SU-DHL-6 (cell line): ENCODE data around the gene MACROH2A2.
"Not testable (repeated sequence)": the region's sequence is repeated elsewhere in the genome, so short reads cannot be mapped to it uniquely, and the experiment has no call there.

Experiments
- H2AFZ ChIP-seq: fragments of 200-600 bp; sonication (generic); 2 replicates; pipeline ENCODE4 v1.6.1; 2014; ENCODE audit warnings: low read depth, mild to moderate bottlenecking, moderate library complexity, mixed read lengths, antibody characterized with exemption, low read length; ENCODE audit not compliant: severe bottlenecking
- H3F3A ChIP-seq: fragments of 200-600 bp; shearing (Covaris generic); 2 replicates; pipeline ENCODE4 v1.6.0; 2016; ENCODE audit warnings: antibody characterized with exemption, mild to moderate bottlenecking; ENCODE audit not compliant: insufficient read depth
- H3K27ac ChIP-seq: fragments of 200-600 bp; sonication (generic); 2 replicates; pipeline ENCODE4 v1.5.1; 2016; ENCODE audit warnings: low read depth, mild to moderate bottlenecking, low read length, moderate library complexity, mixed read lengths
- H3K27me3 ChIP-seq: fragments of 200-600 bp; sonication (generic), shearing (Covaris generic); 2 replicates; pipeline ENCODE4 v1.6.0; 2014; ENCODE audit warnings: mild to moderate bottlenecking, low read length
- H3K36me3 ChIP-seq: fragments of 200-600 bp; sonication (generic); 2 replicates; pipeline ENCODE4 v1.6.1; 2014; ENCODE audit warnings: mild to moderate bottlenecking, low read length, mixed read lengths
- H3K4me2 ChIP-seq: fragments of 300-600, 200-600 bp; shearing (Covaris generic), sonication (generic); 2 replicates; pipeline ENCODE4 v1.6.0; 2014; ENCODE audit warnings: low read length, low read depth, mild to moderate bottlenecking; ENCODE audit not compliant: poor library complexity, severe bottlenecking
- H3K4me3 ChIP-seq: fragments of 200-600 bp; sonication (generic); 2 replicates; pipeline ENCODE4 v1.5.1; 2014; ENCODE audit warnings: antibody characterized with exemption, low read length, mild to moderate bottlenecking, mixed read lengths; ENCODE audit not compliant: insufficient read depth, poor library complexity, severe bottlenecking
- H3K79me2 ChIP-seq: fragments of 200-600 bp; sonication (generic); 2 replicates; pipeline ENCODE4 v1.6.1; 2014; ENCODE audit warnings: mild to moderate bottlenecking, low read length, moderate library complexity; ENCODE audit not compliant: insufficient read depth
- H3K9ac ChIP-seq: fragments of 200-600 bp; sonication (generic); 2 replicates; pipeline ENCODE4 v1.7.0; 2014; ENCODE audit warnings: mild to moderate bottlenecking, low read length
- H3K9me2 ChIP-seq: fragments of 200-600 bp; sonication (generic); replicated peaks from 2 replicates; pipeline ENCODE4 v1.6.1; 2014; ENCODE audit warnings: low read length; ENCODE audit not compliant: insufficient read depth
- H3K9me3 ChIP-seq: fragments of 200-600 bp; sonication (generic); 2 replicates; pipeline ENCODE4 v1.6.1; 2014; ENCODE audit warnings: low read length, mixed read lengths; ENCODE audit not compliant: insufficient read depth
- H4K20me1 ChIP-seq: fragments of 200-600 bp; sonication (generic); 2 replicates; pipeline ENCODE4 v1.6.1; 2014; ENCODE audit warnings: low read depth, mild to moderate bottlenecking, antibody characterized with exemption, low read length, moderate library complexity, mixed read lengths
- CTCF ChIP-seq: fragments of 200-600 bp; sonication (generic); IDR thresholded peaks from one replicate; pipeline ENCODE4 v1.5.1; 2017; ENCODE audit warnings: antibody characterized with exemption, mild to moderate bottlenecking, low read length, moderate library complexity; ENCODE audit not compliant: insufficient read depth, poor library complexity, severe bottlenecking
- EZH2phosphoT487 ChIP-seq: fragments of 200-600 bp; sonication (generic), shearing (Covaris generic); conservative IDR thresholded peaks from 2 replicates; pipeline ENCODE4 v1.6.1; 2018; ENCODE audit warnings: mild to moderate bottlenecking, antibody characterized with exemption, low read length, moderate library complexity, mixed read lengths

The MACROH2A2 gene

GRCh38 chr10:70096705-70097420 lies 44.2 kb downstream of the MACROH2A2 start:
- Histone ChIP-seq H3K27ac (no peak overlapping the region), H3K27me3 (no peaks in the 10 kb centered on the region), H3K79me2 (no peaks in the 10 kb centered on the region), H3K9me2 (no peaks in the 10 kb centered on the region), H3K9ac (no peak overlapping the region), H3F3A (no peaks in the 10 kb centered on the region), H3K9me3 (no peaks in the 10 kb centered on the region), H4K20me1 (no peaks in the 10 kb centered on the region), H3K36me3 (no peaks in the 10 kb centered on the region), H3K4me2 (no peak overlapping the region), H2AFZ (no peak overlapping the region), H3K4me3 (no peak overlapping the region)
- TF ChIP-seq CTCF (no peak), EZH2phosphoT487 (no peak)

GRCh38 chr10:70097459-70097858 lies 44.8 kb downstream of the MACROH2A2 start:
- TF ChIP-seq CTCF = no peak
- TF ChIP-seq EZH2phosphoT487 = no peak
- no peak overlapping the region for H2AFZ ChIP-seq
- H4K20me1 ChIP-seq = no peaks in the 10 kb centered on the region
- H3K9me2 ChIP-seq = no peaks in the 10 kb centered on the region
- H3K9me3 ChIP-seq = no peaks in the 10 kb centered on the region
- H3K27ac ChIP-seq = no peak overlapping the region
- H3K9ac ChIP-seq = no peak overlapping the region
- no peaks in the 10 kb centered on the region for H3K27me3 ChIP-seq
- H3K4me3 ChIP-seq = no peak overlapping the region
- no peaks in the 10 kb centered on the region for H3K36me3 ChIP-seq
- no peaks in the 10 kb centered on the region for H3F3A ChIP-seq
- no peaks in the 10 kb centered on the region for H3K79me2 ChIP-seq
- H3K4me2 ChIP-seq = no peak overlapping the region

GRCh38 chr10:70098271-70098670 lies 45.6 kb downstream of the MACROH2A2 start:
- Histone ChIP-seq H3K36me3 (no peaks in the 10 kb centered on the region), H3K9ac (no peak overlapping the region)

GRCh38 chr10:70101068-70101562 lies 48.5 kb downstream of the MACROH2A2 start:
- H3K36me3 ChIP-seq, H3K79me2 ChIP-seq, H3K27ac ChIP-seq, H4K20me1 ChIP-seq, H3K4me3 ChIP-seq, H3K9ac ChIP-seq, H2AFZ ChIP-seq, H3K9me3 ChIP-seq, H3F3A ChIP-seq, H3K9me2 ChIP-seq, H3K4me2 ChIP-seq, H3K27me3 ChIP-seq: not testable (repeated sequence)

More at GRCh38 chr10:70098271-70098670, 45.6 kb downstream of the MACROH2A2 start:
- H3F3A ChIP-seq = no peaks in the 10 kb centered on the region
- no peak overlapping the region for H3K27ac ChIP-seq
- no peak overlapping the region for H3K4me2 ChIP-seq
- TF ChIP-seq CTCF (no peak), EZH2phosphoT487 (no peak)
- no peak overlapping the region for H2AFZ ChIP-seq
- H4K20me1 ChIP-seq = no peaks in the 10 kb centered on the region
- H3K9me2 ChIP-seq = no peaks in the 10 kb centered on the region
- H3K4me3 ChIP-seq = no peak overlapping the region
- H3K9me3 ChIP-seq = no peaks in the 10 kb centered on the region
- H3K27me3 ChIP-seq = no peaks in the 10 kb centered on the region
- no peaks in the 10 kb centered on the region for H3K79me2 ChIP-seq
